Panc1 (cell line): ENCODE measurements around the gene ZC3H18.

Experiments
- CTCF ChIP-seq: fragments of 450-650 bp; IDR thresholded peaks from 2 replicates; pipeline ENCODE4 v1.5.1; 2017; ENCODE audit warnings: mild to moderate bottlenecking
- POLR2AphosphoS5 ChIP-seq: IDR thresholded peaks from 2 replicates; pipeline ENCODE4 v1.6.1; 2012; ENCODE audit warnings: mild to moderate bottlenecking, low read depth, low read length, moderate library complexity
- REST ChIP-seq, 2 experiments: IDR thresholded peaks; 2 replicates each; pipeline ENCODE4 v1.6.1; 2011 to 2012; ENCODE audit warnings: low read depth in 2 of 2, control low read depth in 1 of 2, low read length in 1 of 2, mild to moderate bottlenecking in 1 of 2, moderate library complexity in 1 of 2; ENCODE audit not compliant: insufficient read depth in 1 of 2
- SIN3A ChIP-seq: IDR thresholded peaks from 2 replicates; pipeline ENCODE4 v1.6.1; 2012; ENCODE audit warnings: low read depth, mild to moderate bottlenecking, low read length, moderate library complexity, borderline replicate concordance; ENCODE audit not compliant: insufficient read depth
- TCF7L2 ChIP-seq: IDR thresholded peaks from 2 replicates; pipeline ENCODE4 v1.6.1; 2011; ENCODE audit warnings: mild to moderate bottlenecking, low read depth, low read length, inconsistent platforms

GRCh38 chr16:88669980-88670379 is 99.8 kb downstream of the ZC3H18 start:
- TF ChIP-seq CTCF, result no peak
- no peak for TF ChIP-seq TCF7L2
- no peak for TF ChIP-seq REST (IDR thresholded peaks at IDR 0.05; ENCODE audit: insufficient read depth in 1 of 2, low read depth in 2 of 2, low read length in 1 of 2)
- no peak for TF ChIP-seq POLR2AphosphoS5
- no peak for TF ChIP-seq SIN3A
